HepG2 (cell line): Measurements from ENCODE around the gene KAT7. TPM values are rescaled to one million over a fixed set of nuclear protein-coding genes. Genes with fewer than 3 reads are reported as not detected.
A peak's percentile ranks its signal among the peaks of the same experiment; 100 is the strongest.

ENCODE experiments used
- BRD4 ChIP-seq: sonication (generic); formaldehyde crosslinking; IDR thresholded peaks from 2 replicates; pipeline ENCODE4 v1.4.0; 2020; ENCODE audit warnings: missing genetic modification reagents
- GFI1 ChIP-seq: sonication (generic); formaldehyde crosslinking; IDR thresholded peaks from 2 replicates; pipeline ENCODE4 v1.5.0; 2020; ENCODE audit warnings: missing genetic modification reagents, mild to moderate bottlenecking, borderline replicate concordance
- HMGA1 ChIP-seq: sonication (generic); formaldehyde crosslinking; conservative IDR thresholded peaks from 2 replicates; pipeline ENCODE4 v1.4.0; 2020; ENCODE audit warnings: missing genetic modification reagents
- HOXD1 ChIP-seq: sonication (generic); formaldehyde crosslinking; IDR thresholded peaks from 2 replicates; pipeline ENCODE4 v1.5.0; 2020; ENCODE audit warnings: missing genetic modification reagents
- MAF1 ChIP-seq: sonication (generic); formaldehyde crosslinking; IDR thresholded peaks from 2 replicates; pipeline ENCODE4 v1.5.0; 2020; ENCODE audit warnings: missing genetic modification reagents, borderline replicate concordance
- MXD4 ChIP-seq: IDR thresholded peaks from 2 replicates; pipeline ENCODE4 v1.6.1; 2016; ENCODE audit warnings: mild to moderate bottlenecking, missing biosample characterization, missing genetic modification reagents
- PHF20 ChIP-seq: sonication (generic); formaldehyde crosslinking; IDR thresholded peaks from 2 replicates; pipeline ENCODE4 v1.5.0; 2020; ENCODE audit warnings: mild to moderate bottlenecking, missing genetic modification reagents
- POLR2A ChIP-seq, 2 experiments: IDR thresholded peaks; 2 replicates each; pipeline ENCODE4 v1.6.1; 2011; ENCODE audit warnings: low read depth in 2 of 2, low read length in 2 of 2, mild to moderate bottlenecking in 1 of 2, moderate library complexity in 1 of 2; ENCODE audit not compliant: insufficient read depth in 1 of 2
- SRSF4 ChIP-seq: fragments of 200-400 bp; formaldehyde crosslinking; IDR thresholded peaks from one replicate; pipeline ENCODE4 v1.6.1; 2018; ENCODE audit warnings: mild to moderate bottlenecking, low read depth, low read length, moderate library complexity; ENCODE audit not compliant: poor library complexity, severe bottlenecking
- SYNCRIP ChIP-seq: fragments of 200-400 bp; formaldehyde crosslinking; IDR thresholded peaks from 2 replicates; pipeline ENCODE4 v1.6.1; 2018; ENCODE audit warnings: mild to moderate bottlenecking, low read depth, low read length; ENCODE audit not compliant: insufficient read depth
- ZNF10 ChIP-seq: sonication (generic); formaldehyde crosslinking; IDR thresholded peaks from 2 replicates; pipeline ENCODE4 v1.4.0; 2020; ENCODE audit warnings: mild to moderate bottlenecking, low read depth, missing genetic modification reagents, borderline replicate concordance
- ZNF12 ChIP-seq: sonication (generic); formaldehyde crosslinking; IDR thresholded peaks from 2 replicates; pipeline ENCODE4 v1.5.0; 2020; ENCODE audit warnings: missing genetic modification reagents
- ZNF205 ChIP-seq: IDR thresholded peaks from 2 replicates; pipeline ENCODE4 v1.6.1; 2018; ENCODE audit warnings: missing biosample characterization, missing genetic modification reagents
- ZNF224 ChIP-seq: sonication (generic); formaldehyde crosslinking; IDR thresholded peaks from 2 replicates; pipeline ENCODE4 v1.5.0; 2020; ENCODE audit warnings: mild to moderate bottlenecking, missing genetic modification reagents
- ZNF274 ChIP-seq: sonication (generic); formaldehyde crosslinking; IDR thresholded peaks from 2 replicates; pipeline ENCODE4 v1.5.1; 2020; ENCODE audit warnings: mild to moderate bottlenecking, missing genetic modification reagents
- ZNF616 ChIP-seq: sonication (generic); formaldehyde crosslinking; IDR thresholded peaks from 2 replicates; pipeline ENCODE4 v1.5.0; 2020; ENCODE audit warnings: low read depth, mild to moderate bottlenecking, missing genetic modification reagents
- ZNF652 ChIP-seq: IDR thresholded peaks from 2 replicates; pipeline ENCODE4 v1.6.1; 2016; ENCODE audit warnings: low read depth, borderline replicate concordance
- ZNF672 ChIP-seq: sonication (generic); formaldehyde crosslinking; IDR thresholded peaks from 2 replicates; pipeline ENCODE4 v1.8.1; 2022; ENCODE audit warnings: missing genetic modification reagents
- ZNF703 ChIP-seq: sonication (generic); formaldehyde crosslinking; IDR thresholded peaks from 2 replicates; pipeline ENCODE4 v1.5.1; 2020; ENCODE audit warnings: missing genetic modification reagents, mild to moderate bottlenecking, moderate library complexity, borderline replicate concordance
- ZNF772 ChIP-seq: sonication (generic); formaldehyde crosslinking; IDR thresholded peaks from 2 replicates; pipeline ENCODE4 v1.5.0; 2020; ENCODE audit warnings: mild to moderate bottlenecking, missing genetic modification reagents
- polyA plus RNA-seq, 8 experiments: library from polyadenylated mRNA; depleted of rRNA in 3 of 8; stranded (reverse) in 7 of 8; unstranded in 1 of 8; fragments of >200 nt; fragmentation: Illumina TruSeq in 4 of 8; extraction: Trizol in 4 of 8; gene quantifications; 2 replicates each; pipeline versions ENCODE4 v1.2.1 to v1.2.3, GENCODE V29; 2011 to 2016; ENCODE audit warnings: low read depth in 4 of 8, missing spikeins in 1 of 8, mixed read lengths in 1 of 8; ENCODE audit not compliant: insufficient read depth in 1 of 8
- total RNA-seq, 5 experiments: library from RNA; depleted of rRNA; stranded (reverse); fragments of >200 nt; fragmentation: Illumina TruSeq; extraction: Trizol; gene quantifications; 2 replicates each; pipeline ENCODE4 v1.2.3, GENCODE V29; 2016; ENCODE audit warnings: low read depth in 1 of 5
- TF ChIP-seq, protein P1 (sequence below): sonication (generic); formaldehyde crosslinking; IDR thresholded peaks from 2 replicates; pipeline ENCODE4 v1.8.0; 2022; ENCODE audit warnings: missing genetic modification reagents, low read depth, mild to moderate bottlenecking, borderline replicate concordance
- TF ChIP-seq, protein P2 (sequence below): IDR thresholded peaks from 2 replicates; pipeline ENCODE4 v1.6.1; 2016; ENCODE audit warnings: missing genetic modification reagents, missing compliant biosample characterization
- TF ChIP-seq, protein P3 (sequence below): sonication (generic); formaldehyde crosslinking; IDR thresholded peaks from 2 replicates; pipeline ENCODE4 v1.5.1; 2020; ENCODE audit warnings: missing genetic modification reagents, mild to moderate bottlenecking, borderline replicate concordance
- TF ChIP-seq, protein P4 (sequence below): sonication (generic); formaldehyde crosslinking; IDR thresholded peaks from 2 replicates; pipeline ENCODE4 v1.4.0; 2020; ENCODE audit warnings: mild to moderate bottlenecking, missing genetic modification reagents

KAT7 gene
- total and polyA plus RNA-seq, 2 of the 13 experiments (the other 11 are each of a cell fraction or from before 2014, with no cell fraction given) = 21.2 to 39.2 TPM

DNA sequence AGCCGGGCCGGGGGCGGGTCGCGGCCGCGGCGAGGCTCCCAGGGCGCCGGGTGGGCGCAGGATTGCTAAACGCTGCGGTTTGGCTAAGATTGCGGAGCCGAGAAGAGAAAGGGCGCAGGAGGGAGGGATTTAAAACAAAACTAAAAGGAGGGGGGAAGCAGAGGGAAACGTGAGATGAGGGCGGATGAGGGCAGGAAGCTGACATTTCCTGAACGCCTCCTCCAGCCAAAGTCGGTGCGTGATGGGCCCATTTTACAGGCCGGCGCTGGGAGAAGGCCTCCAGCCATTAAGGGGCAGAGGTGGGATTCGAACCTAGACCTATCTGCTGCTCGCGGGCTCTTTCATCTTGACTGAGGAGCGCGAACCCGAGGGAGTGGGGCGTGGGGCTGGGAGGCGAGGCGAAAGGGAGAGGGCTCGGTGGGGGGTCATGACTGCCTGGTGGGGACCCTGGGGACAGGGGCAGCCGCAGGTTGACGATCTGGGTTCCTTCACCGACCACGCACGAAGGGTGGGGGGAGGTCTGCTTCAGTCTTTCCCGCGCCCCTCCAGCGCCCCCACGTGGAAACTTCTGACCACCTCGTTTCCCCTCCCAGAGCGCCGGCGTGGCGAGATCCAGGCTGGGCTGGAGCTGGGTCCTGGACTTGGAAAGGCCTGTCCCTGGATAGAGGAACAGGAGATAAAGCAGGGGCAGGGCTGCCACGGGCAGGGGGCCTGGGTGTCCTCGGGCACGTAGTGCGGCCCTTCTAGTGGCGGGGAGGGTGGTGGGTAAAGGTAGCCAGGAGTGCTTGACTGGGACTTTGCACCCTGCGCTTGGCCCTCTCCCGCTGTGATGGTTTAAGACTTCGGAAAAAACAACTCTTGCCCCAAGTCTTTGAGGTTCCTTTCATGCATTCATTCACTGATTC, 63.2 kb downstream of the KAT7 start (continued):
- TF ChIP-seq, protein P1, sequence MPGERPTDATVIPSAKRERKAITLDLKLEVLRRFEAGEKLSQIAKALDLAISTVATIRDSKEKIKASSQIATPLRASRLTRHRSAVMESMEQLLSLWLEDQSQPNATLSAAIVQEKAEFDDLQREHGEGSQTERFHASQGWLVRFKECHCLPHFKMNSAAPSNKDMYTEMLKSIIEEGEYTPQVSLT (CRISPR knock-in tag) = no peak
- no peak for TF ChIP-seq SRSF4
- TF ChIP-seq ZNF10 (CRISPR knock-in tag) = no peak
- TF ChIP-seq ZNF205 = no peak
- TF ChIP-seq ZNF672 (CRISPR knock-in tag) = no peak
- TF ChIP-seq MXD4 = no peak
- TF ChIP-seq BRD4 (CRISPR knock-in tag) = no peak
- TF ChIP-seq ZNF772 (CRISPR knock-in tag) = no peak
- TF ChIP-seq HMGA1 (CRISPR knock-in tag) = no peak
- TF ChIP-seq, protein P2, sequence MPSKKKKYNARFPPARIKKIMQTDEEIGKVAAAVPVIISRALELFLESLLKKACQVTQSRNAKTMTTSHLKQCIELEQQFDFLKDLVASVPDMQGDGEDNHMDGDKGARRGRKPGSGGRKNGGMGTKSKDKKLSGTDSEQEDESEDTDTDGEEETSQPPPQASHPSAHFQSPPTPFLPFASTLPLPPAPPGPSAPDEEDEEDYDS (CRISPR knock-in tag) = 0 out of 2 replicates have a peak, but pooled peaks have one; percentile 26
- TF ChIP-seq, protein P3, sequence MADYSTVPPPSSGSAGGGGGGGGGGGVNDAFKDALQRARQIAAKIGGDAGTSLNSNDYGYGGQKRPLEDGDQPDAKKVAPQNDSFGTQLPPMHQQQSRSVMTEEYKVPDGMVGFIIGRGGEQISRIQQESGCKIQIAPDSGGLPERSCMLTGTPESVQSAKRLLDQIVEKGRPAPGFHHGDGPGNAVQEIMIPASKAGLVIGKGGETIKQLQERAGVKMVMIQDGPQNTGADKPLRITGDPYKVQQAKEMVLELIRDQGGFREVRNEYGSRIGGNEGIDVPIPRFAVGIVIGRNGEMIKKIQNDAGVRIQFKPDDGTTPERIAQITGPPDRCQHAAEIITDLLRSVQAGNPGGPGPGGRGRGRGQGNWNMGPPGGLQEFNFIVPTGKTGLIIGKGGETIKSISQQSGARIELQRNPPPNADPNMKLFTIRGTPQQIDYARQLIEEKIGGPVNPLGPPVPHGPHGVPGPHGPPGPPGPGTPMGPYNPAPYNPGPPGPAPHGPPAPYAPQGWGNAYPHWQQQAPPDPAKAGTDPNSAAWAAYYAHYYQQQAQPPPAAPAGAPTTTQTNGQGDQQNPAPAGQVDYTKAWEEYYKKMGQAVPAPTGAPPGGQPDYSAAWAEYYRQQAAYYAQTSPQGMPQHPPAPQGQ (CRISPR knock-in tag) = no peak
- TF ChIP-seq, protein P4, sequence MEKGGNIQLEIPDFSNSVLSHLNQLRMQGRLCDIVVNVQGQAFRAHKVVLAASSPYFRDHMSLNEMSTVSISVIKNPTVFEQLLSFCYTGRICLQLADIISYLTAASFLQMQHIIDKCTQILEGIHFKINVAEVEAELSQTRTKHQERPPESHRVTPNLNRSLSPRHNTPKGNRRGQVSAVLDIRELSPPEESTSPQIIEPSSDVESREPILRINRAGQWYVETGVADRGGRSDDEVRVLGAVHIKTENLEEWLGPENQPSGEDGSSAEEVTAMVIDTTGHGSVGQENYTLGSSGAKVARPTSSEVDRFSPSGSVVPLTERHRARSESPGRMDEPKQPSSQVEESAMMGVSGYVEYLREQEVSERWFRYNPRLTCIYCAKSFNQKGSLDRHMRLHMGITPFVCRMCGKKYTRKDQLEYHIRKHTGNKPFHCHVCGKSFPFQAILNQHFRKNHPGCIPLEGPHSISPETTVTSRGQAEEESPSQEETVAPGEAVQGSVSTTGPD (CRISPR knock-in tag) = no peak
- no peak for TF ChIP-seq POLR2A (IDR thresholded peaks at IDR 0.05; ENCODE audit: insufficient read depth in 1 of 2, low read depth in 2 of 2, low read length in 2 of 2)
- no peak for TF ChIP-seq SYNCRIP
- TF ChIP-seq ZNF224 (CRISPR knock-in tag) = no peak
- TF ChIP-seq GFI1 = 0 out of 2 replicates have a peak, but pooled peaks have one; percentile 59
- no peak for TF ChIP-seq MAF1 (CRISPR knock-in tag)
- no peak for TF ChIP-seq ZNF274
- TF ChIP-seq ZNF652 (CRISPR knock-in tag) = no peak
- TF ChIP-seq ZNF12 = no peak
- no peak; the same call in 1 of the 2 replicates for TF ChIP-seq ZNF616 (CRISPR knock-in tag)
- TF ChIP-seq ZNF703 (CRISPR knock-in tag) = no peak
- no peak for TF ChIP-seq PHF20 (CRISPR knock-in tag)
- TF ChIP-seq HOXD1 (CRISPR knock-in tag) = 0 out of 2 replicates have a peak, but pooled peaks have one; percentile 42
